HG03135 (cell line): Measurements from ENCODE around the gene OSGIN1.

Source experiments
- ATAC-seq: cut with Tn5 transposase; IDR thresholded peaks from one replicate; pipeline ENCODE4 v1.9.1; 2021; ENCODE audit warnings: mild to moderate bottlenecking, moderate library complexity; ENCODE audit not compliant: unreplicated experiment

OSGIN1 gene

DNA sequence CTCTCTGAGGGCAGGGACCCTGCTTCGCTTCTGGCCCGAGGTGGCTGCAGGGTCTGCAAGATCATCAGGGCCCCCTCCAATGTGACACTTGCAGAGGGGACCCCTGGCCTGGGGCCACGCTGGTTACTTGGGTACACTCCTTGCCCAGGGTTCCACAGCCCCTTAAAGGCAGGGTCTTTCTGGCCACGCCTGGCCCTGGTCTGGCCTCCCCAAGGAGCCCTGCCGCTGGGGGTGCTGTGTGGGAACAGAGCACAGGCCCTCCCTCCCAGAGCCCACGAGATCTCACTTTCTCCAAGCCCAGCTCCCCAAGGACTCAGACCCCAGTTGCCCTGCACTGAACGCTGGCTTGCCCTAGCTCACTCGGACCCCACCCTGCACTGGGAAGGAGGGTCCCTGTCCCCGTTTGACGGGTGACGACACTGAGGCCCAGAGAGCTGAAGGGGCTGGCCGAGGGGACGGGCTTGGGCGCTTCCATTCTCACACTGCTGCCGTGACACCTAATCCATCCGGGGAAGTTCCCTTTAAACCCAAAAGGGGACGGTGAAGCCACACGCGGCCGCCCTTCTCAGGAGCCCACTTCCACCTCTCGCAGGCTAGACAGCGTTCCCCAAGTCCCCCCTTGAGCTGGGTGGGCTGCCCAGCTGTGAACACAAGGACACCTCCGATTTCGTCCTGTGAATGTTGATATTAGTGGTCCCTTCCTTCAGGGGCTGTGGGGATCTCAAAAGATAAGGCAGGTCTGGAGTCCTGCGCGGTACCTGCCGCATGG is 26.9 kb upstream of the OSGIN1 start:
- no peak for ATAC-seq

DNA sequence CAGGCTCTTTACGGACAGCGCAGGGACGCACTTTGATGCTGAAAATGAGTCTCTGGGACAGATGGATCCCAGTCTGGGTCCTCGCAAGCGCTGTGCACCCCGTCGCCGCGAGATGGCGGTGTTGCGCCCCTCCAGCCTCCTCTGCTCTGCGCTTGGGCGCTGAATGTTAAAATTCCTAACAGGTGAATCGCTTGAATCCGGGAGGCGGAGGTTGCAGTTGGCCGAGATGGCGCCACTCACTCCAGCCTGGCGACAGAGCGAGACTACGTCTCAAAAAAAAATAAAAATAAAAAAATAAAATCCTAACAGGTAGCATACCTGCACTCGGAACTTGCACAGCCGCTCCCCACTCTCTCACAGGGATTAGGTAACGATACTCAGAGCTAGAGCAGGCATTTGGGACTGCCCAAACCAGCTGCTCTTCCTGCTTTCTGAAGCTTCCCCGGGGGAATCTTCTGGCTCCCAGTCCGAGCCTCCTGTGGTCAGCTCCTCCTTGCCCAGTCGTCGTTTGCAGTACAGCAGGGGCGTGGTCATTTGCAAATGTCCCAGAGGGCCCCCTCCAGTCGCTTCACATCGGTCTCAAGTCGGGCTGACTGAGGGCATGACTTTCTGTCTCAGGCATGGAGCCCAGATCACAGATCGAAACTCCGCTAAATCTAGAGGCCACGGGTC is 26.2 kb upstream of the OSGIN1 start:
- no peak for ATAC-seq

DNA sequence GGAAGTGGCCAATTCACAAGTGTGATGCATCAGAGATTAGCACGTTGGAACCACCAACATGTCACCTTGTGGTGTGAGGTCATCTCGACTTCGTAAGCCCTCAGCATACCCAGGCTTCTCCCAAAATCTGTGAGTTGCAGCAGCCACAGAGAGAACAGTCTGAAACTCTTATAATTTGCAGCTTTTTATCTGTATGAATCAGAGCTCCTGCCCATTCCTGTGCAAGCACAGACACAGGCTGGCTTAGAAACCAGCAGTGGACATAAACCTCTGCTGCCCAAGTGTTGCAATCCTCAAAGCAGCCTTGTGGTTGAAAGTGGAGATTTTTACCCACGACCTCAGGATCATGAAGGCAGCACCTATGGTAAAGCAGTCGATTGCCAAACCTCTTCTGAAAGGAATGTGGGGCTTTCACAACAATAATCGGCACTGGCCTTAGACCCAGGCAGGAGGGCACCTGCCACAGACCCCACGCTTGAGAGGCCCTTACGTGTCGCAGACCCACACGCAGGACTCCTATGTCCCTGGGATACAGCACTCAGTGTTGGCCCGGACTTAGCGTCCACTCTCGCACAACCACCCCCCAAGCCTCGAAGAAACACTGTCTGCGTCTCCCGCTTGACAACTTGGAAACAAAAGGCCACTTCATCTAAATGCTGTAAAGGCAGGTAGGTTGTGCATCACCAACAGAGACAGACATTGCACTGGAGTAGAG is 24.5 kb upstream of the OSGIN1 start:
- no peak for ATAC-seq

DNA sequence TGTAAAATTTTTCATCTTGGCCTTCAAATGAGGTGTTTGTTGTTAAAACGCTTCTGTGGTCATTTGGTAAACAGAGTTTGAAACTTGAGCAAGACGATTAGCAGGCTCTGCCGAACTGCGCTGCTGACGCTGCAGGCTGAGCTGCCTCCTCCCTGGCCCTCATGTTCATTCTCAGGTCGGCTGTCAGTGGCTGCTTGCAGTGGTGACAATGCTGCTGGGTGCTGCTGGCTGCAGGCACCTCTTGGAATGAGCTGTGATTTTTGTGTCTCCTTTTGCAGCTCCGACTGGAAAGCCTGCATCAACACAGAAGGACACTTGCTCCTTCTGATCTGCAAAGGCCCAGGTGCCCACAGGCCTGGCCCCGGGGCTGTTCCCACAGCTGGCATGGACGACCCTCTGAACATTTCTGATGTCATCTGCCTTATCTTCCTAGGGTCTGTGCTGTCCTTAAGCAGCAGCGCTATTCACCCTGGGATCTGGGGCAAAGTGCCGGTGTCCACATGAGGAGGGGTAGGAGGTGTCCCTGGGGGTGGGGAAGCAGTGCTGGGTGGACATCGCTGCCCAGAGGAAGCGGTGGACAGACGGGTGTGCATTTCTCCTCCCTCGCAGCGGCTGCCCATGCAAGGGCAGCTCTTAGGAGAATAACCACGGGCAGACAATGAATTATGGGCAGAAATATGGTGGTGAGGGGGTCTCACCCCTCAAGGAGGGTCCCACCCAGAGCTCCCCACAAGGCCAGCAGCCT is 23.1 kb upstream of the OSGIN1 start:
- ATAC-seq = no peak

DNA sequence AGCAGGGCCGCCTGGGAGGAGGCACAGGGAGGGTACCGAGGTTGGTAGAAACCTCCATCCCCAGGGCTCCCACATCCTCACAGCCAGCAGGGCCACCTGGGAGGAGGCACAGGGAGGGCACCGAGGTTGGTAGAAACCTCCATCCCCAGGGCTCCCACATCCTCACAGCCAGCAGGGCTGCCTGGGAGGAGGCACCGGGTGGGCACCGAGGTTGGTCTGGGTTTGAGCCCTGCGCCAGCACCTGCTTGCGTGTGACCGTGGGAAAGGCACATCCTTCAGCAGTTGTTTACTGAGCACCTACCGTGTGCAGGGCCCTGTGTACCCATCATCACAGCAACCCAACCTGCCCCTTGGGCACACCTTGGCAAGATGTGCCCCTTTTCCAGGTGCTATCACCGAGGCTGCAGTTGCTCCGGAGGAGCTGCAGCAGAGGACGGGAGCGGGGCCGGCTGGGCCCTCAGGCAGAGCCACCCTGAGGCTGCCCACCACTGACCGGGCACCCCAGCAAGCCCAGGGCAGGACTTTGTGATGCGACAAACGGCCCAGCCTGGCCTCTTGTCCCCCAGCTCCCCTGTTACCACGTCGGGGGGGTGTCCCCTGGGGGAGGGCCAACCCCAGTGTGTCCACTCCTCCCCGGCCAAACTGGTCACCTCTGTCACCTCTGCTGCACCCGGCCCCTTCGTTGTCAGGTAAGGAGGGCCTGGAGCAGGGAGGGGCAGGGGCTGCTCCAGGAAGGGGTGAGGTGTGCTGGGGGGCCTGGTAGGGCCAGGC is 22.1 kb upstream of the OSGIN1 start:
- ATAC-seq = no peak

DNA sequence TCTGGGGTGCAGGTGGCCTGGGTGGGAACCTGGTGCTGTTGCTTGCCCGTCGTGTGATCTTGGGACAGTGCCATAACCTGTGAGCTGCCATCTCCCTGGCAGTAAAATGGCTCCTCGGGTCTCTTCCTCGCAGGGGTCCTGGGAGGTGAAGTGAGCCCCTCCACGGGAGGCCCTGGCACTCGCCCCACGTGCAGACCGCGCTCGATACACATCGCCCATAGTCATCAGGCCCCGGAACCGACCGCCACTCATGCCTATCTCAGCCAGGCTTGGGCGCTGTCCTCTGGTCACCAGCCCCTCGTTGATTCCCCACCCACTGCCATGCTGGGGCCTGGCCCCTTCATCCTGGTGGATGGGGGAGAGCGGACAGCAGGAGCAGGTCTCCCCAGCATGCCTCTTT is 21.5 kb upstream of the OSGIN1 start:
- ATAC-seq = no peak

DNA sequence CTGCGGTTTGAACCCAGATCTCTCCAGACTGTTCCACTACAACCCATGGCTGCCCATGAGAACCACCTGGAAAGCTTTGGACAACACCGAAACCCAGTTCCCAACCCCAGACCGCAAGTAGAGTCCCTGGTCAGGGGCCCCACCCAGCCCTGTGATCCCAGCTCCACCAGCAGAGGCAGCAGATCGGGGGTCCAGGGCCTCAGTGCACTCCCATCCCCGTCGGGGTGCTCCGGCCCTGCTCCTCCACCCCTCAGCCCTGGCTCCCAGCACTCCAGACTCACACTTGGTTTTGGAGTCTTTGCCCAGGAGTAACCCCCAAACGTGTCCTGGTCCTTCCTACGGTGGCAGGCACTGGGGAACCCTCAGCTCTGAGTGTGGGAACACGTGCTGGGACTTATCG is 20.7 kb upstream of the OSGIN1 start:
- ATAC-seq = no peak

DNA sequence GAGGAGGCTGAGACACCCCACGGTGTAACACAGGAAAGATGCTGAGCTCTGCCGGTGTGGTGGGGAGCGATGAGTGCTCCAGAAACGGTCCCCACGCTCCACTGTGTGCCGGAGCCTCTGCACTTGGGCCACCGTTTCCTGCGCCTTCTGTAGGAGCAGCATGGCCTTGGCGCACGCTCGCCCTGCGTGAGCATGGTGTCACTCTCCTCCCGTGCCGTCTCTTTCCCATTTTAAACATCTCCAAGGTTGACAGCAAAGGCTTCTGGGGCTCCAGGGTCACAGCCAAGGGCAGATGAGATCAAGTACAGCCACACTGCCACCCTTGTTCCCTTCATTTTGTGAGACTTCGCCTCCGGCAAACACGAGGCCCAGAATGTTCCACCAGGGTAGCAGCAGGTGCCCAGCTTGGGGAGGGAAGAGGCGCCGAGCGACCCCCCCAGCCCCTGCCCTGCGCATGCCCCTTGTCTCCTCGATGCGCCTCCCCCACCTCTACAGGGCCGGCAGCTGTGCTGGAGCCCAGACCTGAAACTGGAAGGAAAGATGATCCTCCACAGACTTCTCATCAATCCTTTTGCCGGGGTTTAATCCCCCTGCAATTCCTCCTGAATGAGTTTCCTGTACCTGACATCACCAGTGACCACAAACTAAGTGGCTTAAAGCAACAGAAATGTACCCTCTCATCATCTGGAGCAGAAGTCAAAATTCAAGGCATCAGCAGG is 19.9 kb upstream of the OSGIN1 start:
- no peak for ATAC-seq

DNA sequence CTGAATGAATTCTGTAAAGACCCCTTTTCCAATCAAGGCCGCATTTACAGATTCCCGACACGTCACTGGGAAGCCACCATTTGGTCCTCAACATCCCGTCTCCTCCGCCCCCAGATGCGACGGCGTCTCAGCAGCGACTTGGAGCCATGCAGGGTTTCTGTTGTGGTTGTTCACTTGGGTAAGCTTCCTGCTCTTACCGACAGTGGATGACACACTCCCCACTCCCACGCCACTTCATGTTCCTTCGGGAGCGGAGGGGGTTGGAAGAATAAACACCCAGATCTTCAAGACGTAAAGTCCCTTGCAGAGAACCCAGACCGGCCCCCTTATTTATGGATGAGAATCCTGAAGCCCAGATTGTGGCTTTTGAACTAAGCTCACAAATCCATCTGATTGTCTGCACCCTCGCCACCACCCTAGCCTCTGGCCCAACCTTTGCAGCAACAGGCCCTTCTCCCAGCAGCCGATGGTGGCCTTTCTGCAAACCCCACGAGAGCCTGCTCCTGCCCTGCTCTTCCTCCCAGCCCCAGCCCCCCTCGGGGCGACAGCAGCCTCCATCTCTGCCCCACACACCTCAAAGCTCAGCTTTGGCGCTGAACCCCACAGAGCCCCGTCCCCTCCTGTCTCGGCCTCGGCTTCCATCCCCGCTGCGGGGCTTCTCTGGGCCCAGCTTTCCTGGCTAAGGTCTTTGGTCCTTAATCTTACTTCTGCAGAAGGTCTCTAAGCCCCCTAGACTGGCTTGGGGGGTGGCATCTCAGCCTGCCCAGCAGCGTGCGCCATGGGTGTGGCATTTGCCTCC is 19.0 kb upstream of the OSGIN1 start:
- no peak for ATAC-seq

DNA sequence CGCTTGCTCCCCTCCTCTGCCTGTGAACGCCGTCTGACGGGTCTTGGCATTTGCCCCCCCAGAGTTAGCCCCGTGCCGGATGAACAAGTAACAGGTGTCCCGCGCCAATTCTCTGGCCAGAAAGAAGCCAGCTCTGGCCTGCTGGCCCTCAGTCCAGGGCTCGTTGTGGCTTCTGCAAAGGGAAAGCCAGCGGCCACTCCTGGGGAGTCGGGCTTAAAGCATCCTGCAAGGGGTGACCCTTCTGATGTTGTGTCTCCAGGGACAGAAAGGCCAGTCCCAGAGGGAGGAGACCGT is 18.4 kb upstream of the OSGIN1 start:
- no peak for ATAC-seq

DNA sequence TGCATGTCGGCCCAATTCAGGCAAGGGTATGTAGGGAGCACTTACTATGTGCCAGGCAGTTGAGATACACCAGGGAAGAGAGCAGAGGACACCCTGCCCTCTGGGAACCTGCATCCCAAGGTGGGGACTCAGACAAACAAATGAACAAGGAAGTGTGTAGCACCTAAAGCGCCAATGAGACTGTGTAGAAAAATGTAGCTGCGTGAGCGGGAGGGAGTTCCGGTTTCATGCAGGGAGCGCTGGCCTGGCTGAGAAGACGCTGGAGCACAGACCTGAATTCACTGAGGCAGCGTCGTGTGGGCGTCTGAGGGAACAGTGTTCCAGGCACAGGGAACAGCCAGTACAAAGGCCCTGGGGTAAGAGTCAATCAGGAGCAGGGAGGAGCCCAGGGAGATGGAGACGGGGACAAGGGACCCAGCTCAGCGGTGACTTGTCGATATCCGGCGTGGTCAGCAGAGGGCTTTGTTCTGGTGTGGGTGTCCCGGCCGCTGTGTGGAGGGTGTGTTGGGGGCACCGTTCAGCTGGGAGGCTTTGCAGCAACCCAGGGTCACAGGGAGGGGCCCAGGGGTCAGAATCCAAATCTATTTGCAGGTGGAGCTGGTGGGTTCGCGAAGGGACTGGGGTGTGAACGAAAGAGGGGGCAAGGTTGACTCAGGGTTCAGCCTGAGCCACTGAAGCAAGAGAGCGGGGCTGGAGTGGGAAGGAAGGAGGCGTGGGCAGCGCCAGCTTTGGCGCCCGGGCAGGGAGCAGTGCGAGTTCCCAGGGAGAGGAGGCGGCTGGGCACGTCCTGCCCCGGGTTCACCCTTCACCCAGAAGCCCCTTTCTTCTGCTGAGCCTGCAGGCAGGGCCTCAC is 17.8 kb upstream of the OSGIN1 start:
- ATAC-seq = no peak

DNA sequence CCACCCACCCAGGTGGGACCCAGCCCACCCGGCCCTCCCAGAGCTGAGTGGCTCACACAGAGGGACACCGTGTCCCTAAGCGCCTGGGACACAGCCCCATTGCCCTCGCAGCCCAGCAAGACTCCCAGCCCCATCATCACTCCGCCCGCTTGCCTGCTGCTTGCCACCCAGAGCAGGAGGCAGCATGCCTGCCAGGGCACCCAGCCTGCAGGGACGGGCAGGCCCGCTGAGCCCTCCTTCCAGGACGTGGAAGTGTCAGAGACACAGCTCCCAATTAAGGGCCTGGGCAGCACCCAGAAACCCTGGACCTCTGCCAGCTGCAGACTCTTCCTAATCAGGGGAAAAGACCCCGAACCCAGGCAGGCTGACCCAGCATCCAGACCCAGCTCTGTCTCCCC is 17.2 kb upstream of the OSGIN1 start:
- ATAC-seq = no peak

DNA sequence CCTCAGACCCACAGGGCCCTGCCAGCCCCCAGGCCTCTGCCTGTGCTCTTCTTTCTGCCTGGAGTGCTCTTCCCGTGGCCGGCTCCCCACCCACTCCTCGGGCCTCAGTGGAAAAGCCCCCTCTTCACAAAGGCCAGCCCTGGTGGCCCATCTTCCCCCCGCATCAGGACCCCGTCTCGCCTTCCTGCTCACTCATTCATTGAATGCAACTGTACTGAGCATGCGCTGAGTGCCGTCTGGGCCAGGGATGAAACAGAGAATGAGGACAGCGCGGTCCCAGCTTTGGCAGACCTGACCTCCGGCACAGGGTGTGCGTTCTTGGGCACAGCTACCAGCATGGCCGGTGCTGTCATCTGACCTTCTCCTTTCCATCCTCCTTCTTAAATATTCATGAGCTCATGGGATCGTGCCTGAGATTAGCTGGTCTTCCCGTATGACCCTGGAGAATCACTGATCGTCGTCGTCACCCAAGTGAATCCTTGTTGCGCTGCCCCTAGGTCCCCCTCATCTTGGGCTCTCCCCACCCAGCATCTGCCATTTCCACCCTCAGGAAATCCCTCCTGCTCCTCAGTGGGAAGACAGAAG is 16.4 kb upstream of the OSGIN1 start:
- no peak for ATAC-seq

DNA sequence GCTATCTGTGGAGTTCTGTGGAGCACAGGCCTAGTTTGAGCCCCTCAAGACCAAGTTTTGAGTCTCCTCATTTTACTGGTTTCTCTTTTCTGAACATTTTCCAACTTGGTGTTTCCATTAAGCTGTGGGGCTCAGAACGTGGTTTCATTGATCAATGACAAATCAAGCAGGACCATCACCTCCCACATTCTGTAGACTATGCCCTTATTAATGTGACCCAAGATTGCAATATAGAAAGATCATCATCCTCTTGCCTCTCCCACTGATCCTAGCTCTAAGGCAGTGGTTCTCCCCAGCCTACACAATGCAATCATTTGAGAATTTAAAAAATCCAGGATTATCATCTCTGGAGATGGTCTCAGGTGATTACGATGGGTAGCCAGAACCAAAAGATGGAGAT is 15.8 kb upstream of the OSGIN1 start:
- no peak for ATAC-seq

DNA sequence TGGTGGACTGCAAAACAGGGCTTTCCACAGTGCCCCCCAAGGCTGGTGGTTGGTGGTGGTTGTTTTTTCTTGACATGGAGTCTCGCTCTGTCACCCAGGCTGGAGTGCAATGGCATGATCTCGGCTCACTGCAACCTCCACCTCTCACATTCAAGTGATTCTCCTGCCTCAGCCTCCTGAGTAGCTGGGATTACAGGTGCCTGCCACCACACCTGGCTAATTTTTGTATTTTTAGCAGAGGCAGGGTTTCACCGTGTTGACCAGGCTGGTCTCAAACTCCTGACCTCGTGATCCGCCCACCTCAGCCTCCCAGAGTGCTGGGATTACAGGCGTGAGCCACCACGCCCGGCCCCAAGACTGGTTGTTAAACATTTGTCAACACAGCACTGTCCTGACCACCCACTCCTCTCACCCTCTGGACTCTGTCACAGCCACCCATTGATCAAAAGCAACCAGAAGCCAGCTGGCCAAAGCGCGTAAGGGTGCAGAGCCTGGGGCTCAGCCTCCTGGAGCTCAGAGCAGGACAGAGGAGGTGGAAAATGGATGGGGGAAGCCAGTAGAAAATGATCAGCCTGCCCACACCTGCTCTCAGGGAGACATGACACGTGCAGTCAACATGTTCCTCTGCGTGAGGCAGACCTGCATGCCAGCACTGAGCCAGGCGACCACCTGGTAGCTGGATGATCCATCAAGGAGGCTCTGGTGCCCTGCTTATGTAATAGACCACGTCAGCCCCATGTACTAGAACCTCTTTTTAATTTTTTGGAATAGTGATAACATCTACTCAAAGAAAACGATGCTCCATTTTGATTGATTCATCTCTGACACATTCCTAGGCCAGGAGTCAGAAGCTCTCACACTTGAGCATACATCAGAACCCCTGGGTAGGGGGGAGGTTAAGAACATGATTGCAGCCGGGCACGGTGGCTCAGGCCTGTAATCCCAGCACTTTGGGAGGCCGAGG is 14.8 kb upstream of the OSGIN1 start:
- no peak for ATAC-seq

DNA sequence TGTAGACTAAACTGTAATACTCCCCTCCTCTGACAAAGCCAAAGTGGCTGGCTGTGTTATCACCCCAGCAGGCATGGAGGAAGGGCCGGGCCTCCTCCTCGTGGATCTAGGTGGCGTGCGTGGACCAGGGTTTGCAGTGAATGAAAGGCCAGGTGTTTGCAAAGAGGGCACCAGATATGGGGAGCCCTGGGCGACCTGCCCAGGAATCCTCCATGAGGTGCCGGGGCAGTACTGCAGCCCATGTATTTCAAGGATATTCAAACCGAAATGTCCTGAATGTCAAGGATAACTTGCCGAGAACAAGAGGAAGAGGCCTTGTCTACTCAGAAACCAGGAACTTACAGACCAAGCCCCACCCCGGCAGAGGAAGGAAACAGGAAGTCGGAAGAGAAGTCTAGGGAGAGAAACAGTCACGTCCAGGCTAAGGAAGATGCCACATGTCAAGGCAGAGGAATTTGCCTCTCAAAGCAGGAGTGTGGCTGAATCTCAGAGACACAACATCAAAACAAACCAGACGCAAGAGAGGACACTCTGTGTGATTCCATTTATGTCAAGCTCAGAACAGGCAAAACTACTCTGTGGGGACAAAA is 13.7 kb upstream of the OSGIN1 start:
- no peak for ATAC-seq

DNA sequence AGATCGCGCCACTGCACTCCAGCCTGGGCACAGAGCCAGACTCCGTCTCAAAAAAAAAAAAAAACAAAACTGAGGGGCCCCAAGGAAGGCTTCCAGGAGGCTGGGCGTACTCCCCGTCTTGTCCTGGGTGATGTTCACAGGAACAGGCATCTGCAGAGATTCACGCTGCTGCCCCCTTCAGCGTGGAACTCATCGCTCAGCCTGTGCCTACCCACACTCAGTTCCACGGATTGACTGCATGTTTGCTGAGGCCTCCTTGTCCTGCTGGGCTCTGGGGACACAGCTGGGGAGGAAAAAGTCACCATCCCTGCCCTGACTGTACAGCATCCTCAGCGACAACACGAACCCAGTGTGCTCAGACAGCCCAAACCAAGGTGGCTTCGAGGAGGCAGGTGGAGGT is 12.9 kb upstream of the OSGIN1 start:
- ATAC-seq = no peak
